DMS53 (cell line): ENCODE results near the gene GNA14.
"Not testable (repeated sequence)": the region's sequence is repeated elsewhere in the genome, so short reads cannot be mapped to it uniquely, and the experiment has no call there.

Source experiments
- DNase-seq: peaks from one replicate; lab custom pipeline; 2025; lab: John Stamatoyannopoulos, UW

GNA14 gene

GRCh38 chr9:77489405-77490163 is 158.5 kb downstream of the GNA14 start:
- DNase-seq: not testable (repeated sequence)

- DNase-seq: peak; percentile 36
Measured at GRCh38 chr9:77488439-77489126, 159.5 kb downstream of the GNA14 start.

- no peak for DNase-seq
Measured at GRCh38 chr9:77486968-77487367, 161.2 kb downstream of the GNA14 start.

GRCh38 chr9:77486463-77486862 is 161.7 kb downstream of the GNA14 start:
- DNase-seq: no peak

GRCh38 chr9:77475641-77476473 is 172.3 kb downstream of the GNA14 start:
- peak; percentile 66 for DNase-seq

GRCh38 chr9:77474936-77475335 is 173.2 kb downstream of the GNA14 start:
- DNase-seq: no peak

GRCh38 chr9:77472646-77473045 is 175.5 kb downstream of the GNA14 start:
- DNase-seq: no peak

- DNase-seq: peak; percentile 7
Measured at GRCh38 chr9:77471572-77471971, 176.6 kb downstream of the GNA14 start.

- DNase-seq: no peak
Measured at GRCh38 chr9:77469515-77470231, 178.4 kb downstream of the GNA14 start.

- DNase-seq: no peak
Measured at GRCh38 chr9:77464661-77465060, 183.5 kb downstream of the GNA14 start.

GRCh38 chr9:77463151-77463550 is 185.0 kb downstream of the GNA14 start:
- DNase-seq: no peak

- DNase-seq: no peak
Measured at GRCh38 chr9:77462066-77462465, 186.1 kb downstream of the GNA14 start.

GRCh38 chr9:77460938-77461337 is 187.2 kb downstream of the GNA14 start:
- DNase-seq: no peak

- DNase-seq: peak; percentile 83
Measured at GRCh38 chr9:77457916-77458592, 190.1 kb downstream of the GNA14 start.

- peak; percentile 88 for DNase-seq
Measured at GRCh38 chr9:77456829-77457437, 191.2 kb downstream of the GNA14 start.

GRCh38 chr9:77455312-77455927 is 192.7 kb downstream of the GNA14 start:
- peak; percentile 51 for DNase-seq

- no peak for DNase-seq
Measured at GRCh38 chr9:77454663-77455062, 193.5 kb downstream of the GNA14 start.

- no peak for DNase-seq
Measured at GRCh38 chr9:77453825-77454647, 194.1 kb downstream of the GNA14 start.

- DNase-seq: no peak
Measured at GRCh38 chr9:77451507-77451906, 196.6 kb downstream of the GNA14 start.

GRCh38 chr9:77450085-77450475 is 198.0 kb downstream of the GNA14 start:
- no peak for DNase-seq
